Body of pancreas (tissue), 4 donors: Measurements from ENCODE around the gene BCL10.

Source experiments
- CTCF ChIP-seq, 7 experiments: fragments of 450-650 bp in 4 of 7; fragments of 200-600 bp in 3 of 7; sonication (generic) in 3 of 7; IDR thresholded peaks; one replicate each; pipeline ENCODE4 v1.5.1; 2016 to 2019; ENCODE audit warnings: antibody characterized with exemption in 7 of 7
- POLR2A ChIP-seq, 3 donors: fragments of 450-650 bp; IDR thresholded peaks; one replicate each; pipeline ENCODE4 v1.6.1; 2016; ENCODE audit warnings: antibody characterized with exemption in 3 of 3, mild to moderate bottlenecking in 2 of 3

- TF ChIP-seq CTCF (IDR thresholded peaks at IDR 0.05): no peak
- no peak for TF ChIP-seq POLR2A (IDR thresholded peaks at IDR 0.05)
These were observed 677 bp upstream of the BCL10 start for GRCh38 chr1:85276978-85277639.
